HCT116 (cell line): ENCODE data around the gene SRPK2.

Experiments used
- CTCF ChIP-seq, 3 experiments: fragments of 200-600 bp in 1 of 3; sonication (generic) in 1 of 3; IDR thresholded peaks in 2 of 3; conservative IDR thresholded peaks in 1 of 3; 2 replicates each; pipeline ENCODE4 v1.5.1; 2012 to 2017; ENCODE audit warnings: low read depth in 2 of 3, low read length in 2 of 3, antibody characterized with exemption in 1 of 3, borderline replicate concordance in 1 of 3, control low read depth in 1 of 3, mild to moderate bottlenecking in 1 of 3, mixed read lengths in 1 of 3, mixed run types in 1 of 3, moderate library complexity in 1 of 3; ENCODE audit not compliant: insufficient read depth in 1 of 3
- EZH2 ChIP-seq: fragments of 200-600 bp; sonication (generic); IDR thresholded peaks from 2 replicates; pipeline ENCODE4 v1.6.1; 2017; ENCODE audit warnings: antibody characterized with exemption, mixed run types
- POLR2A ChIP-seq: IDR thresholded peaks from 2 replicates; pipeline ENCODE4 v1.7.0; 2011; ENCODE audit warnings: borderline replicate concordance; ENCODE audit not compliant: insufficient read depth, insufficient read length; ENCODE audit errors: extremely low read depth
- POLR2AphosphoS5 ChIP-seq: IDR thresholded peaks from 2 replicates; pipeline ENCODE4 v1.6.1; 2011; ENCODE audit warnings: mild to moderate bottlenecking, low read depth, low read length, moderate library complexity
- TCF7L2 ChIP-seq: IDR thresholded peaks from 2 replicates; pipeline ENCODE4 v1.7.0; 2011; ENCODE audit warnings: borderline replicate concordance, inconsistent platforms; ENCODE audit not compliant: insufficient read depth, insufficient read length; ENCODE audit errors: extremely low read depth

- TF ChIP-seq EZH2 (no peak), POLR2A (no peak), CTCF (IDR thresholded peaks at IDR 0.05 in 2 of 3, conservative IDR thresholded peaks at IDR 0.05 in 1 of 3; ENCODE audit: borderline replicate concordance in 1 of 3, insufficient read depth in 1 of 3, low read depth in 2 of 3, low read length in 2 of 3) (no peak), TCF7L2 (no peak), POLR2AphosphoS5 (no peak)
Observed at GRCh38 chr7:105163718-105164117, 225.0 kb downstream of the SRPK2 start.
